SK-N-MC (cell line): Measurements from ENCODE around the gene NLN.

Experiments
- EZH2 ChIP-seq: fragments of 200-600 bp; sonication (generic); IDR thresholded peaks from one replicate; pipeline ENCODE4 v1.6.1; 2017; ENCODE audit warnings: antibody characterized with exemption
- FOXP2 ChIP-seq: optimal IDR thresholded peaks from 2 replicates; pipeline ENCODE3; 2011; ENCODE audit warnings: mild to moderate bottlenecking, moderate library complexity; ENCODE audit not compliant: insufficient read depth; ENCODE audit errors: extremely low read length, control extremely low read depth
- POLR2AphosphoS5 ChIP-seq: IDR thresholded peaks from 2 replicates; pipeline ENCODE4 v1.6.1; 2012; ENCODE audit warnings: mild to moderate bottlenecking, low read depth, low read length, borderline replicate concordance

DNA sequence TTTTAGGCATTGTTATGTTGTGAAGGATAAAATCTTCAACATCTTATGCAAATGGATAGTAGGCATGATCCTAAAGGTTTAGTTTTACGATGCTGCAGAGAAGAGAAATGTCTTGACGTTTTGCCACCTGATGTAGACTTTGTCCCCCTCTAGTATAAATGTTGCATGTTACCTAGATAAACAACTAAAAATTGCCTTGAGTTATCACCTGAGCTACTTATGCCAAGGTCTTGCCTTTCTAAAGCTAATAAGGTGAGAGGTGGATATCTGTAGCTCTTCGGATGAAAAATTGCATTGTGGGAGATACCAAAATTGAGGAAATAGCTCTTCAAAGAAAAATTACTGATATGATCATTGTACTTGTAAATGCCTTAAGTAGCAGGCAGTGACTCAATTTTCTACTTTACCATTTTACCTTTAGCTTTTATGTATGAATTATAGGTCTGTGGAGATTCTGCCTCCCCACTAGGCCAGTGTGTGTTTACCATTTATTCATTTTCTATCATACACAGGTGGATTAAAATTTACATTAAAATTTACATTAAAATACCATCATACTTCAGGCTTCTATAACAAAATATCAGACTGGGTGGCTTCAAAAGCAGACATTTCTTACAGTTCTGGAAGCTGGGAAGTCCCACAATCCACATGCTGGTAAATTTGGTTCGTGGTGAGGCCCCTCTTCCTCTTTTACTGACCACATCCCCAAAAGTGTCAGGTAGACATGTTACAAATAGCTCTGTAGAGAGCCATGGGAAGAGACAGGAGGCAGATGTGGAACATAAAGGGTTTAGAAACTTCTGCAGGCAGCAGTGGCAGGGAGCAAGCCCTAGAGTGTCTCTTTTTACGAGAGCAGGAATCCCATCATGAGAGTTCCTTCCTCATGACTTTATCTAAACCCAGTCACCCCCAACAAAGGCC is 103.7 kb downstream of the NLN start:
- no peak for TF ChIP-seq EZH2
- TF ChIP-seq POLR2AphosphoS5: no peak
- TF ChIP-seq FOXP2: no peak
